Measurements from ENCODE around the gene XPNPEP2. TPM values are rescaled to one million over a fixed set of nuclear protein-coding genes. Genes with fewer than 3 reads are reported as not detected.

XPNPEP2 gene
- total RNA-seq, 1 experiment from 2014 or later, result not detected

DNA sequence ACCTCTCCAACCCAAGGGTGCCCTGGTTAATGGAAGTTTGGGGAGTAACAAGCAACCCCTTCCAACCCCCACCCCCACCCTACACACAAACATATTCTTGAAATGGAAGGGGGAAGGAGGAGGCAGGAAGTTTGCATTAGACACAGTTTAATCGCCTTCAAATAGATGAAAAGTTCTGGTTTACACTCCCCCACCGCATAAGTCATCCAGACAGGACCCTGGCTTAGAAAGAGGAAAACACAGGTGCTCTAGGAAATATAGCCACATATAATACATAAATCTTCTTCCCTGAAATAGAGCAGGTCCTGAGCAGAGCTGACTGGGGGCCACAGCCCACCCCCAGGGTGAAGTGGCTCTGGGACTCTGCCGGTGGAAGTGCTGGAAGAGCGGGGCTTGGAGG lies 66.0 kb downstream of the XPNPEP2 start:
- no peaks in the 10 kb centered on the region for H3K9me3 Mint-ChIP-seq (ENCODE audit: low read depth, unreplicated experiment)
- BruUV-seq (replicated peaks), result no TSS peak
- CTCF ChIA-PET, result interaction anchor here (0.7 kb wide), 1 partner anchor 9 kb away, joined by 4 read pairs; no protein-coding TSS in a partner anchor
- DNase-seq, result no peak
- no peaks in the 10 kb centered on the region for H3K27me3 Mint-ChIP-seq (ENCODE audit: unreplicated experiment)
- no peak for TF ChIP-seq CTCF (IDR thresholded peaks at IDR 0.05; ENCODE audit: unreplicated experiment)
- H3K4me1 Mint-ChIP-seq (ENCODE audit: low read depth, unreplicated experiment), result no peaks in the 10 kb centered on the region
- H3K36me3 Mint-ChIP-seq (ENCODE audit: insufficient read depth, unreplicated experiment), result peaks cover 17% of the 10 kb centered on the region
- H3K4me3 Mint-ChIP-seq (ENCODE audit: low read depth, unreplicated experiment), result no peak overlapping the region
- intact Hi-C loops (cut with micrococcal nuclease; ENCODE audit: unreplicated experiment), result no loop called here
- H3K27ac Mint-ChIP-seq (ENCODE audit: unreplicated experiment), result no peak overlapping the region

DNA sequence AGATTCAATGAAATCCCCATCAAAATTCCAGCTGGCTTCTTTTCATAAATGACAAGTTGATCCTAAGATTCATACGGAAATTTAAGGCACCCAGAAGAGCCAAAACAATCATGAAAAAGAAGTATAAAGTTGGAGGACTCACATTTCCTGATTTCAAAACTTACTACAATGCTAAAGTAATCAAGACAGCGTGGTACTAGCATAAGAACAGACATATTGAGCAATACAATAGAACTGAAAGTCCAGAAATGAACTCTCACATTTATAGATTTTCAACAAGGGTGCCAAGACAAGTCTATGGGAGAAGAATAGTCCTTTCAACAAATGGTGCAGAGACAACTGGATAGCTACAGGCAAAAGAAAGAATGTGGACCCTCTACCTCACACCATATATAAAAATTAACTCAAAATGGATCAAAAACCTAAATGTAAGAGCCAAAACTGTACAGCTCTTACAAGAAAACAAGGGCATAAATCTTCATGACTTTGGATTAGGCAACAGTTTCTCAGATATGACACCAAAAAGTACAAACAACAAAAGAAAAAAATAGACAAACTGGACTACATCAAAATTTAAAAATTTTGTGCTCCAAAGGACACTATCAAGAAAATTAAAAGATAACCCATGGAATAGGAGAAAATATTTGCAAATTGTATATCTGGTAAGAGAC lies 69.5 kb downstream of the XPNPEP2 start:
- TF ChIP-seq CTCF (IDR thresholded peaks at IDR 0.05; ENCODE audit: unreplicated experiment), result no peak
- Mint-ChIP-seq H3K27ac (ENCODE audit: unreplicated experiment) (no peak overlapping the region), H3K36me3 (ENCODE audit: insufficient read depth, unreplicated experiment) (peaks cover 25% of the 10 kb centered on the region), H3K4me3 (ENCODE audit: low read depth, unreplicated experiment) (no peak overlapping the region), H3K9me3 (ENCODE audit: low read depth, unreplicated experiment) (no peaks in the 10 kb centered on the region), H3K27me3 (ENCODE audit: unreplicated experiment) (no peaks in the 10 kb centered on the region), H3K4me1 (ENCODE audit: low read depth, unreplicated experiment) (no peaks in the 10 kb centered on the region)
- BruUV-seq (replicated peaks), result no TSS peak
- intact Hi-C loops (cut with micrococcal nuclease; ENCODE audit: unreplicated experiment), result no loop called here
- DNase-seq, result no peak
- CTCF ChIA-PET, result no interaction called here

- Mint-ChIP-seq H3K27ac (ENCODE audit: unreplicated experiment) (no peak overlapping the region), H3K4me3 (ENCODE audit: low read depth, unreplicated experiment) (no peak overlapping the region), H3K9me3 (ENCODE audit: low read depth, unreplicated experiment) (no peaks in the 10 kb centered on the region), H3K36me3 (ENCODE audit: insufficient read depth, unreplicated experiment) (peaks cover 32% of the 10 kb centered on the region), H3K4me1 (ENCODE audit: low read depth, unreplicated experiment) (no peaks in the 10 kb centered on the region), H3K27me3 (ENCODE audit: unreplicated experiment) (no peaks in the 10 kb centered on the region)
- no peak for TF ChIP-seq CTCF (IDR thresholded peaks at IDR 0.05; ENCODE audit: unreplicated experiment)
- DNase-seq, result no peak
- intact Hi-C loops (cut with micrococcal nuclease; ENCODE audit: unreplicated experiment), result no loop called here
- no TSS peak for BruUV-seq (replicated peaks)
- CTCF ChIA-PET, result no interaction called here
Measured at GRCh38 chrX:129808829-129809796, 70.3 kb downstream of the XPNPEP2 start.

DNA sequence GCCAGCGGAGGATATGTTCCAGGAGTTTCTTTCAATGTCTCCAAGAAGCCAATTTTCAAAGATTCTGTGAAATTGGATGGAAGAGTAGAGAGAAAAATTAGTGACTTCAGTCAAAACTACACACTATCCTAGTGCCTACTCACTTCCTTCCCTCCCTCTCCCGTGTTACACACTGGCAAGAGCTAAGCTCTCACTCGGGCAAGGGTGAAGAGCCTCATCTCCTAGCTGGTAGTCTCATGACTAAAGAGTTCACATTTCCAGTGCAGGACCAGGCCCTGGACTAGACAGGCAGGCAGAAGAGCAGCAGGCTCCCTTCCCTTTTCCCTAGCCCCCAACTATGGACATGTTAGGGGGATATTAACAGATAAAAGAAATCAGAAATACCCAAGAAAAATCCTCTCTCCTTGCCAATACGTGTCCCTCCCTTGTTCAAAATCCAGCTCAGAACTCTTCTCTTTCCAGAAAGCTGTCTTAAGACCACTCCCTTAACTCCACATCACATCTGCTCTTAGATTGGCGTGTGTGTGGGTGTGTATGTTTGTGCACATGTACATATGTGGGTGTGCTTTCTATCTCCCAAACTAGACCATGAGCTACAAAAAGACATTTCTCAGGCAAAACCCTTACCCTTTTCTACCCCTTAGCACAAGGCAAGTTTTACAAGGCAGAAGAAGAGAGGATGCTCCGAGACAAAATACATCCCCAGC lies 75.0 kb downstream of the XPNPEP2 start:
- H3K27me3 Mint-ChIP-seq (ENCODE audit: unreplicated experiment), result no peaks in the 10 kb centered on the region
- CTCF ChIA-PET, result interaction anchor here (0.5 kb wide), 1 partner anchor 9 kb away, joined by 4 read pairs; no protein-coding TSS in a partner anchor
- H3K4me1 Mint-ChIP-seq (ENCODE audit: low read depth, unreplicated experiment), result no peaks in the 10 kb centered on the region
- no peak overlapping the region for H3K4me3 Mint-ChIP-seq (ENCODE audit: low read depth, unreplicated experiment)
- H3K36me3 Mint-ChIP-seq (ENCODE audit: insufficient read depth, unreplicated experiment), result peaks cover 26% of the 10 kb centered on the region
- intact Hi-C loops (cut with micrococcal nuclease; ENCODE audit: unreplicated experiment), result no loop called here
- TF ChIP-seq CTCF (IDR thresholded peaks at IDR 0.05; ENCODE audit: unreplicated experiment), result no peak
- no peak overlapping the region for H3K27ac Mint-ChIP-seq (ENCODE audit: unreplicated experiment)
- no TSS peak for BruUV-seq (replicated peaks)
- H3K9me3 Mint-ChIP-seq (ENCODE audit: low read depth, unreplicated experiment), result no peaks in the 10 kb centered on the region
- DNase-seq, result no peak
